Measurements from ENCODE around the gene FBXW8. TPM values are rescaled to one million over a fixed set of nuclear protein-coding genes. Genes with fewer than 3 reads are reported as not detected.

Gene FBXW8
- total RNA-seq, 3 donors from 2014 or later (not counting 1 experiment from before 2014, with no cell fraction given) = 11.5 to 16.0 (median 13.5) TPM

- H3K4me3 Mint-ChIP-seq = no peak overlapping the region
- DNase-seq (peak in 1 of 2 donors; percentile 22), ATAC-seq (no peak)
- TF ChIP-seq CTCF (IDR thresholded peaks at IDR 0.05) = no peak
- no peaks in the 10 kb centered on the region for H3K9me3 Mint-ChIP-seq
- Histone ChIP-seq H3K27me3 (ENCODE audit: control insufficient read depth, insufficient read depth, low read length) (peaks cover 36% of the 10 kb centered on the region), H3K4me3 (ENCODE audit: low read length) (no peak overlapping the region), H3K27ac (ENCODE audit: low read length) (no peak overlapping the region), H3K9me3 (ENCODE audit: control insufficient read depth, insufficient read depth, low read length) (no peaks in the 10 kb centered on the region), H3K4me1 (ENCODE audit: control insufficient read depth, insufficient read depth, low read length) (peaks cover 31% of the 10 kb centered on the region), H3K36me3 (ENCODE audit: control insufficient read depth, insufficient read depth, low read length) (no peaks in the 10 kb centered on the region)
- 26% methylated on average over 4 of the region's 6 CpGs for WGBS (ENCODE audit: insufficient coverage)
- intact Hi-C loops (cut with micrococcal nuclease) = no loop called here
- peaks cover 18 to 25% of the 10 kb centered on the region in 2 donors for H3K4me1 Mint-ChIP-seq
- peaks cover 54 to 75% of the 10 kb centered on the region in 2 donors for H3K27me3 Mint-ChIP-seq (ENCODE audit: low read depth in 2 of 2)
- no peak overlapping the region for H3K27ac Mint-ChIP-seq
- H3K36me3 Mint-ChIP-seq = no peaks in the 10 kb centered on the region
Observed at GRCh38 chr12:116882742-116883141, 28.0 kb upstream of the FBXW8 start.

GRCh38 chr12:116884871-116885270, 25.9 kb upstream of the FBXW8 start:
- WGBS (ENCODE audit: insufficient coverage) = 87% methylated on average over 3 of the region's 3 CpGs
- Histone ChIP-seq H3K27ac (ENCODE audit: low read length) (no peak overlapping the region), H3K9me3 (ENCODE audit: control insufficient read depth, insufficient read depth, low read length) (no peaks in the 10 kb centered on the region), H3K4me1 (ENCODE audit: control insufficient read depth, insufficient read depth, low read length) (peaks cover 16% of the 10 kb centered on the region), H3K36me3 (ENCODE audit: control insufficient read depth, insufficient read depth, low read length) (no peaks in the 10 kb centered on the region), H3K27me3 (ENCODE audit: control insufficient read depth, insufficient read depth, low read length) (peaks cover 23% of the 10 kb centered on the region), H3K4me3 (ENCODE audit: low read length) (no peak overlapping the region)
- intact Hi-C loops (cut with micrococcal nuclease) = no loop called here
- peaks cover 10% of the 10 kb centered on the region in 2 donors for H3K4me1 Mint-ChIP-seq
- DNase-seq (no peak), ATAC-seq (no peak)
- H3K27ac Mint-ChIP-seq = no peak overlapping the region
- no peaks in the 10 kb centered on the region for H3K9me3 Mint-ChIP-seq
- H3K27me3 Mint-ChIP-seq (ENCODE audit: low read depth in 2 of 2) = peaks cover 39 to 60% of the 10 kb centered on the region in 2 donors
- TF ChIP-seq CTCF (IDR thresholded peaks at IDR 0.05) = no peak
- H3K36me3 Mint-ChIP-seq = no peaks in the 10 kb centered on the region
- H3K4me3 Mint-ChIP-seq = no peak overlapping the region

- no peak overlapping the region for H3K4me3 ChIP-seq (ENCODE audit: low read length)
- 59% methylated on average over 2 of the region's 2 CpGs for WGBS (ENCODE audit: insufficient coverage)
- H3K36me3 ChIP-seq (ENCODE audit: control insufficient read depth, insufficient read depth, low read length) = no peaks in the 10 kb centered on the region
- H3K27ac Mint-ChIP-seq = no peak overlapping the region
- H3K4me3 Mint-ChIP-seq = no peak overlapping the region
- DNase-seq = peak in 1 of 2 donors; percentile 13
- H3K4me1 ChIP-seq (ENCODE audit: control insufficient read depth, insufficient read depth, low read length) = peaks cover 11% of the 10 kb centered on the region
- ATAC-seq = peak in 2 of 3 donors; percentile 32 to 34
- H3K27me3 Mint-ChIP-seq (ENCODE audit: low read depth in 2 of 2) = peaks cover 33 to 56% of the 10 kb centered on the region in 2 donors
- no peaks in the 10 kb centered on the region for H3K36me3 Mint-ChIP-seq
- H3K27ac ChIP-seq (ENCODE audit: low read length) = no peak overlapping the region
- peaks cover 17% of the 10 kb centered on the region for H3K27me3 ChIP-seq (ENCODE audit: control insufficient read depth, insufficient read depth, low read length)
- no peaks in the 10 kb centered on the region for H3K9me3 Mint-ChIP-seq
- TF ChIP-seq CTCF (IDR thresholded peaks at IDR 0.05) = no peak
- H3K9me3 ChIP-seq (ENCODE audit: control insufficient read depth, insufficient read depth, low read length) = no peaks in the 10 kb centered on the region
- intact Hi-C loops (cut with micrococcal nuclease) = no loop called here
- peaks cover 4% of the 10 kb centered on the region in 2 donors for H3K4me1 Mint-ChIP-seq
Observed at GRCh38 chr12:116885491-116885890, 25.3 kb upstream of the FBXW8 start.

GRCh38 chr12:116887244-116887643, 23.5 kb upstream of the FBXW8 start:
- intact Hi-C loops (cut with micrococcal nuclease) = no loop called here
- H3K27me3 Mint-ChIP-seq (ENCODE audit: low read depth in 2 of 2) = peaks cover 22 to 53% of the 10 kb centered on the region in 2 donors
- H3K4me1 Mint-ChIP-seq = no peaks in the 10 kb centered on the region

More at GRCh38 chr12:116887244-116887643, 23.5 kb upstream of the FBXW8 start:
- ATAC-seq (no peak), DNase-seq (no peak)
- Histone ChIP-seq H3K4me1 (ENCODE audit: control insufficient read depth, insufficient read depth, low read length) (no peaks in the 10 kb centered on the region), H3K36me3 (ENCODE audit: control insufficient read depth, insufficient read depth, low read length) (no peaks in the 10 kb centered on the region), H3K4me3 (ENCODE audit: low read length) (no peak overlapping the region), H3K9me3 (ENCODE audit: control insufficient read depth, insufficient read depth, low read length) (no peaks in the 10 kb centered on the region), H3K27me3 (ENCODE audit: control insufficient read depth, insufficient read depth, low read length) (peaks cover 8% of the 10 kb centered on the region), H3K27ac (ENCODE audit: low read length) (no peak overlapping the region)
- Mint-ChIP-seq H3K27ac (no peak overlapping the region), H3K36me3 (no peaks in the 10 kb centered on the region), H3K4me3 (no peak overlapping the region), H3K9me3 (no peaks in the 10 kb centered on the region)
- WGBS (ENCODE audit: insufficient coverage) = no CpG with 5 or more reads among the region's 1 CpG
- no peak for TF ChIP-seq CTCF (IDR thresholded peaks at IDR 0.05)
